ENCODE measurements around the gene SLC66A2.

SLC66A2 gene

DNA sequence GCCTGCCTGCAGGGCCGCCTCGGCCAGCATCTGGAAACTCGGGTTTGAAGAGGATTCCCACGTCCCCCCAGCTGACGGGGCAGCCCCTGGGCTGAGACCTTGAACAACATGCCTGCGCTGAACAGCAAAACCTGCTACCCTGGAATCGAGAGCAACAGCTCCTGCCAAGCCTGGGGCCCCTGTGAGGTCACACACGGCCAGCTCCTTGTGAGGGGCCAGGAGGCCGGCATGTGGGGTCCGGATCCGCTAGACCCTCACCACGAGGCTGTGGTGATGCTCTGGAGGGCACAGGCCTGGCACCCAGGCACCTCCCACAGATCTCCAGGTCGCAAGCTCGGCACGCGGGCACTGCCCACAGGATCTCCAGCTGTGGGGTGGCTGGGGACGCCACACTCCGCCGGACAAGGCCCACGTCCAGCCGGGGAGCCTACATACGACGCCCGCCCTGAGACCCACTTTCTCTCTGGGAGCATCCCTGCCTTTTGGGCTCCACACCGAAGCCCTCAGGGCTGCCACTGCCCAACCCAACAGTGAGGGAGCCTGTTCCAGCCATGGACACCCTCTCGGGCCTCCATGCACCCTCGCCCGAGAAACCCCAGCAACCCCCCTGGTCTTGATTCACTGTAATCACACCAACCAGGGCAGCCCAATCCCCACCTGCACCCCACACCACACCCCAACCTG, 34.1 kb downstream of the SLC66A2 start:
- ATAC-seq: no peak

DNA sequence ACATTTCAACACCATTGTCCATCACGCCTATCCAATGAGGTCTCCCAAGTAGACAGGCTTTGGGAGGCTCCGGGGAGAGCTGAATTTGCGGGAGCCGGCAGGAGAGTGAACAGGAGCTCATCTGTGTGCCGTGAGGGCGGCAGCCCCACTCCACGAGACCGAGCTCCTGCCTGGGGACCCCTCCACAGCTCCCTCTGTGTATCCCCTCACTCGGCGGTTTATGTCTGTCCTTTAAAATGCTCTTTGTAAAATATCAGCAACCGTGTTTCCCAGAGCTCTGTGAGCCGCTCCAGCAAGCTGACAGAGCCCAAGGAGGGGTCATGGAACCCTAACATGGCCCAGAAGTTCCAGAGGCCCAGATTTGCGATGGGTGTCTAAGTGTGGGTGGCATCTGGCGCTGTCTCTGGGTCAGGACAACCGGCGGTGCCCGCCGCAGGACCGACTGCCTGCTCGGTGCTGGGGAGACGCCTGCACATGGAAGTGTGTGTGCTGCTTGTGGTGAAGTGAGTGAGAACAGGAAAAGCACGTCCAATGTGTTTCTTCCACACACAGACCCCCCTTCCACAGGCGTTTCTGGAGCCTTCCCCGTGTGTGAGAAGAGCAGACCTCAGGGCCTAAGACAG, 34.8 kb downstream of the SLC66A2 start:
- ATAC-seq: no peak

DNA sequence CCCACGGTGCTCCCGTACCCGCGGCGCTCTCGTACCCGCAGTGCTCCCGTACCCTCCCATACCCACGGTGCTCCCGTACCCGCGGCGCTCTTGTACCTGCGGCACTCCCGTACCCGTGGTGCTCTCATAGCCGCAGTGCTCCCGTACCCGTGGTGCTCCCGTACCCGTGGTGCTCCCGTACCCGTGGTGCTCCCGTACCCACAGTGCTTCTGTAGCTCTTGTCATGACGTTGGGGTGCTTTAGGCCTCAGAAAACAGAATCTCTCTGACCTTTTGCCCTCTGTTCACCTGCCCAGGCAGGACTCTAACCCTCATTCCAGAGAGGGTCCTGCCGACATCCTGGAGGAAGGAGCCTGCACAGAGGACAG, 35.3 kb downstream of the SLC66A2 start:
- ATAC-seq: no peak

DNA sequence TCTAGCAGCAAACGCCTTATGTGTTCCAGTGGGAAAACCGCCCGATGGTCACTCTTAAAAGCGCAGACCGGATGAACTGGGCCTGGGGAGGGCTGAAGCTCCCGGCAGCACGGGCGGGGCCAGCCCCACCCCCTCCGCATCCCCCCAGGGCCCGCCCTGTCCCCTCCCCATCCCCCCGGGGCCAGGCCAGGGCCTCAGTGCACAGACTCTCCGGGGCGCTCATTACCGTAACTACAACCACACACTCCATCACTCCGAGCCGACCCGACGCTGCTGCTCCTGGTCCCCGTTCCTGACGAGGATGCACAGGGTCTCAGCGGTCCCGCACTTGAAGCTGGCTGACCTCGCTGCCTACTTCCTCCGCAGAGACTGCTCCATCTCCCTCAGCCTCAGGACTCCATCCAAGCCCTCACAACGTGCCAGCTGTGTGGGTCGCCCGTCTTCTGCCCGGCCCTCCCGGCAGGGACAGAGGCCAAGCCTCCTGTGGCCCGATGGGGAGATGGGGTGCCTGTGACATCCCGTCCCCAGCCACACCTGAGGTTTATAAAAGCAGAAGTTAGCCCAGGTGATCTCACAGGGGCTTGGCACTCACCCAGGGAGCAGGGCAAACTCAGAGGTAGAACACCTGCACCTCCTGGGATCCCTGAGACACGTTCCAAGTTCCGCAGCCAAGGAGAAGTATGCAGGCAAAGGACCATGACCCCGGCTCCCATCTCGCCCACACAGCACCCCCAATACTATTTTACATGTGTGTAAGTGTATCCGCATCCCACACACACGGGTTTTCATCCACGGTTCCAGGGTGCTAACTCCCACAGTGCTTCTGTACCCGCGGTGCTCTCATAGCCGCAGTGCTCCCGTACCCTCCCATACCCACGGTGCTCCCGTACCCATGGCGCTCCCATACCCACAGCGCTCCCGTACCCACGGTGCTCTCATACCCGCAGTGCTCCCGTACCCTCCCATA, 36.0 kb downstream of the SLC66A2 start:
- no peak for ATAC-seq

DNA sequence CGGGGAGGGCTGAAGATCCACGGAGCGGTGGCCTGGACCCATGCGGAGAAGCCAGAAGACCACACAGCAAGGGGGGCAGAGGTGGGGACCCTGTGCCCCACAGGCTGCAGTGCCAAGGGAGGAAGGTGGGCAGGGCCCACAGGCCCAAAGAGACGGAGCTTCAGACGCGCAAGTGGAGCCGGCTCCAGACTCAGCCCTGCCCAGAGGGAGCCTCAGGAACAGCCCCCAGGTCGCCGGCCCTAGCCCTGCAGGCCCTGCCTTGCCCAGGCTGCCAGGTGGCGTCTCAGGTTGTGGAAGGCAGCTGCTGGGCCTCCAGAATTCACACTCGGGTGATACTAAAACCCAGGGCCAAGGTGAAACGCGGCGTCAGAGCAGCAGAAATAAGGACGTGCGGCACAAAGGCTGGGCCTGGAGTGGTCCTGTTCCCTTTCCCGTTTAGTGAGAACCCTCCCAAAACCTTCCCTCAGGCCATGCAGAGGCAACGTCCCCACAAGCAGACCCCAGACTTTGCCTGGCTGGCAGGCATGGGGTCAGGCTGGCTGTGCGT, 36.8 kb downstream of the SLC66A2 start:
- ATAC-seq: no peak

DNA sequence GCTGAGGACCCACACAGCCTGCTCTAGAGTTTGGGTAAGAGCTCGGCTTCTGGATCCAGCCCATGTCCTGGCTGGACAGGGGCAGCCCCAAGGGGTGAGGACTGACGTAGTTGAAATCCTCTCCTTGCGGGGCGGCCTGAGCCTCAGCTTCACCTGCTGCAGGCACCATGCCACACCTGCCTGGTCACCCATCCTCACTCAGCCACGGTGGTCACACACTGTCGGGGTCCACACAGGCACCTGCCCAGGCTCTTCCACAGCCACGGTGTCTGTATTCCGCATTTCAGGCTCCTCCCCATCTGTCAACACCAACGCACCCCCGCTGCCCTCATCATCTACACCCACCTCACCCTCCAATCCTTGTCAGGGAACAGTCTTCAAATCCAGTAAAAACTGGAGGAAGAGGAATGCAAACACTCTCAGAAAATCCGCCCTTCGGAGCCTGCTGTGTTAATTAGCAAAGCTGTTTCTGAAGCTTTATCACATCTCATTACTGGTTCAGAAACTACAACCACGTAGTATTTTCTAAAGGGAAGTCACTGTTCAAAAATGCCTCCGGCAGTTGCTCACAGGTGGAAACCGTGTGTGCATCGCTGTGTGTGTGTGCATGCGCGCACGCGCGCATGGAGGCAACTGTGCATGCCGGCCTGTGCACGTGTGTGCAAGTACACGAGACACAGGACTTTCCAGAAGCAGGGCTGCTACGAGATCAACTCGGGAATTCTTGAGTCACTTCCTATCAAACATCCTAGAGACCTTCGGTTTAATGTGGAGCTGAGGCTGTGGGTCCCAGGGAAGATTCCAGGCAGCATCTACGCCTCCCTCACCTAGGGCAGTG, 38.2 kb downstream of the SLC66A2 start:
- ATAC-seq: no peak

DNA sequence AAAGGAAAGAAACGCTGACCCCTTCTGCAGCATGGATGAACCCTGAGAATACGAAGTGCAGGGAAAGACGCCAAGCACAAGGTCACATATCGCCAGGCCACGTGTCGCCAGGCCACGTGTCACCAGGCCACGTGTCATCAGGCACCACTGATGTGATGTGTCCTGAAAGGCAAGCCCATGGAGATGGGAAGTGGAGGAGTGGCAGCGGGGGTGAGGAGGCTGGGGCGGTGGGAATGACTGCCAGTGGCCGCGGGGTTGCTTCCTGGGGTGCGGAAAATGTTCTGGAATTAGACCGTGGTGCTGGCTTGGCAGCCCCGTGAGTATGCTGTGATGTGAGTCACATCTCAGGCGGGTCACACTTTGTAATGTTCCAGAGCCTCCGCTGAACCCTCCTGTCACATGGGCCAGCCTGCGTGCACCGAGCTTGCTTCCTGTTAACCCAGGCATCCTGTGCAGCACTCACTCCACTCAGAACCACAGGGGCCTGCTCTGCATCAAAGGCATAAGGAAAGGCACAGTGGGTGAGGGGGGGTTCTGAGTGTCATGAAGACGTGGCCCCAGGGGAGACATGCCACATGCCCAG, 39.0 kb downstream of the SLC66A2 start:
- no peak for ATAC-seq

DNA sequence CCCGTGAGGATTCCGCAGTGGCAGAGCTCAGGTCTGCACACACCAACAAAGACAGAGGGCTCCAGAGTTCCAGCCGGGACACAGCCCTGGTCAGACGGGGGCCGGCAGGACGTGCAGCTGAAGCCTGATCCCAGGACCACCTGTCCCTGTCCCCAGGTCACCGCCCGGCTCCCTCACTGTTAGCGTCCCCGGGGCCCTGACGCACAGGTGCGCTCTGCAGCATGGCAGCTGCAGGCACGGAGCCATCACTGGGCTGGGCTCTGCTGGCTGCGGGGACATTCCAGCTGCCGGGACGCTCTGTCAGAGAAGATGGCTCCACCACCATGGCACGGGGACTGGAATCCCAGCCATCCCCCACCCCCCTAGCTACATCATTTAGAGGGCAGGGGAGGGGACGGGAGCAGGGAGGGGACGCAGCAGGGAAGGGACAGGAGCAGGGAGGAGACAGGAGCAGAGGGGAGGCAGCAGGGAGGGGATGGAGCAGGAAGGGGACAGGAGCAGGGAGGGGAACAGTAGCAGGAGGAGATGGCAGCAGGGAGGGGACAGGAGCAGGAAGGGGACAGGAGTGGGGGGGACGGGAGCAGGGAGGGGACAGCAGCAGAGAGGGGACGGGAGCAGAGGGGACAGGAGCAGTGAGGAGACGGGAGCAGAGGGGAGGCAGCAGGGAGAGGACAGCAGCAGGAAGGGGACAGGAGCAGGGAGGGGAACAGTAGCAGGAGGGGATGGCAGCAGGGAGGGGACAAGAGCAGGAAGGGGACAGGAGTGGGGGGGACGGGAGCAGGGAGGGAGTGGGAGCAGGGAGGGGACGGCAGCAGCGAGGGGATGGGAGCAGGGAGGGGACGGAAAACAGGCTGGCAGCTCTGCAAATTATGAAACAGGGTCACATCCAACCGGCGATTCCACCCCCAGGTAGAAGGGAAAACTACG, 39.8 kb downstream of the SLC66A2 start:
- ATAC-seq: no peak

DNA sequence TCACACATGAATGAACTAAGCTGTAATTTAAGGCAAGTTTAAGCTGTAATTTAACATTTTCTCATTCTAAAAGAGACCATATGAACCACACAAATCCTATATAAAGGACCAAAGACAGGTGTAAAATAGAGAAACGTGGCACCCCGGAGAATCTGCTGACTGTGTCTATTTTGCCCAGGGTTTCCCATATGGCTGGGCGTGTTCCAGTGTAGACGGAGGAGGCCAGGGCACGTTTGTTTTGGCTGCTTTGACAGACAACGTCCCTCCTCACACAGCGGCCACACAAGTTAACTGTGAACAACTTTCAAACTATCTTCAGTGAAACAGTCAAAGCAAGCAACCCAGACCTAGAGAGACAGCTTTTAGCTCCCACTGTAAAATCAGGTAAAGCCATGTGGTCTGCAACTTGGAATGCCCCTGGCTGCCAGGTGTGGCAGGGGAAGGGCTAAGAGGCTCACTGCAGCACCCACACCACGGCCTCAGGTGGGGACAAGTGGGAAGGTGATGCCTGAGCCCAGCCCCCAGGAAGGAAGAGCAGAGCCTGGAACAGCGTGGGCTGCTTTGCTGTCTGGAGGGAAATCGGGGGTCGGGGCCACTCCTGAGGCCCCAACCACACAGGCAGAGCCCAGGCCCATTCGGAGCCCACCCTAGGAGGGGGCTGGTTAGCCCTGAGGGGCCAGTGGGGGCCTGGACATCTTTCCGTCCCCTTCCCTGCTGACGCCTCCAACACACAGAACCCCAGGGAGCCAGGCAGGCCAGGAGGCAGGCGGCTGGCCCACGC, 40.7 kb downstream of the SLC66A2 start:
- ATAC-seq: no peak

DNA sequence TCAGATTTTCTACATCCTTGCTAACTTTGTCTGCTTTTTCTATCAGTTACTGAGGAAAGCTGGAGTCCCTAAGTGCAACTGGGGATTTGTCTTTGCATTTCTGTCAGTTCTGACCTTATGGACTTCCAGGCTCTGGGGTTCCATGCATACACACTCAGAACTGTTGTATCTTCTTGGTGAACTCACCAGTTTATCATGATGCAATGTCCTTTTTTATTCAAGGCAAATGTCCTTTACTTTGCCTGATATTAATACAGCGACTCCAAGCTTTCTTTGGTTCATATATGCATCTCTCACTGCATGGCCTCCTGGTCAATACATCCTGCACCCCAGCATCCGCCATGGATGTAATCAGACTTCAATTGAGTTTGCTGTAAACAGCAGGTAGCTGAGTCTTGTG, 44.7 kb downstream of the SLC66A2 start:
- ATAC-seq: no peak

DNA sequence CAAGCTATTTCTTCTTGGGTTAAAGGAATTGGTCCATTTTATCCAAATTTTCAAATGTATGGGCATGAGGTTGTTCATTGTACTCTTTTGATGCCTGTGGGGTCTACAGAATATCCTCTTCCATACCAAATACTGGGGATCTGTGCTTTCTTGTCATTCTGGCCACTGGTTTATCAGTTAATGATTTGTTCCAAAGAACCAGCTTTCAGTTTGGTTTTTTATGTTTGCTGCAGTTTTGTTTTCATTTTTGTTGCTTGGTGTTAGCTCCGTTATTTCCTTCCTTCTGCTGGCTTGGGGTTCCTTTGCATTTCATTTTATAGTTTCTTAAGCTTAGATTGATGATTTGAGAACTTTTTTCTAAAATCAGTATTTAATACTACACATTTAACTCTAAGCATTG, 45.5 kb downstream of the SLC66A2 start:
- no peak for ATAC-seq

DNA sequence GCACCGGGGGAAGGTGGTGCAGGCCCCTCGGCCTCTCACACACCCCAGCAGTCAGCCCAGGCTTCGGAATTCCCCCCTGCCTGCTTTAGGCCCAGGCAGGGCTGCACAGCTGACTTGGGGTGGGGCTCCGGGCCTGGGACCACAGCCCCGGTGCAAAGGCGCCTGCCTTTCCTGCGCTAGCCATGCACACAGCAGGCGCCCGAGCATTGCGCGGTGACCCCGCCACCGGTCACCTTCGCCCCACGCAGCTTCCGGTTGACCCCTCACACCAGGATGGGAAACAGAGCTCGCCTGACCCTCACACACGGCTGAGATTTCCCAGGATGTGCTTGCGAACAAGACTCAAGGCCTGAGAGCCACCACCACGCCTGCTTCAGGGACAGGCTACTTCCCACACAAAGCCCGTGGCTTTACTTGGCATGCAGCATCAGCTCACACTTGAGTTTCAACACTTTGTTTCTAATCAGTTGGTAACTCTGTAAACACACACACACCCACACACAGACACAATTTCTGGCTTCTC, 46.0 kb downstream of the SLC66A2 start:
- no peak for ATAC-seq

DNA sequence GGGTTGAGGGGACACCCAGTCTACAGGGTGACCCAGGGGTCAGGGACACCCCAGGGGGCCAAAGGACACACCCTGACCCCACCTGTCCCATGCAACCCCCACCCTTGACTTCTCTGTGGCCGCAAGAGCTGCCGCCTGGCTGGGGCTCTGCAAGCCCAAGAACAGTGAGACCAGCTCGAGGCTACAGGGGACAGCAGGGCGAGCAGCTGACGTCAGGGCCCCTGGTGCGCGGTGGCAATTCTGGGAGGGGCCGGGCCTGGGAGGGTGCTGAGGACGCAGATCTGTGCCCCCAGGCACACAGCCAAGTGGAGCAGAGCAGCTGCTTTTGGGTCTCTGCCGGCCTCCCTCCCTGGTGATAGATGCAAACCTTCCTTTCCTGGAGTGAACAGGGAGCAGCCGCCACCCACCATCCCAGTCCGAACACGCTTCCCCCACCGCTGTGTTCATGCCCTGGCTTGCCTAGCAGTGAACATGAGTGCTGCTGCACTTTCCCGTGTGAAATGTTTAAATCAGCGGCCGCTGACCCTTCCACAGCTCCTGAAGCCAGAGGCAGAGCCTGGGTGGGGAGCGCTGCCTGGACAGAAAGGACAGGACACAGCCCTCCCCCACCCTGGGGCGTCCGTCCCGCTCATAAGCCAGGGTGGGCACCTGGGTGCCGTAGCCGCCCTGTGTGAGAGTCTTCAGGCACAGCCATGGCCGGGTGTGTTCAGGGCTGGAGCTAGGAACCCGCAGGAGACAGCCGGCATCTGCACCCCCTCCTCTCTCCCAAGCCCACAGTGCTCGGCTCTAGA, 46.9 kb downstream of the SLC66A2 start:
- no peak for ATAC-seq

DNA sequence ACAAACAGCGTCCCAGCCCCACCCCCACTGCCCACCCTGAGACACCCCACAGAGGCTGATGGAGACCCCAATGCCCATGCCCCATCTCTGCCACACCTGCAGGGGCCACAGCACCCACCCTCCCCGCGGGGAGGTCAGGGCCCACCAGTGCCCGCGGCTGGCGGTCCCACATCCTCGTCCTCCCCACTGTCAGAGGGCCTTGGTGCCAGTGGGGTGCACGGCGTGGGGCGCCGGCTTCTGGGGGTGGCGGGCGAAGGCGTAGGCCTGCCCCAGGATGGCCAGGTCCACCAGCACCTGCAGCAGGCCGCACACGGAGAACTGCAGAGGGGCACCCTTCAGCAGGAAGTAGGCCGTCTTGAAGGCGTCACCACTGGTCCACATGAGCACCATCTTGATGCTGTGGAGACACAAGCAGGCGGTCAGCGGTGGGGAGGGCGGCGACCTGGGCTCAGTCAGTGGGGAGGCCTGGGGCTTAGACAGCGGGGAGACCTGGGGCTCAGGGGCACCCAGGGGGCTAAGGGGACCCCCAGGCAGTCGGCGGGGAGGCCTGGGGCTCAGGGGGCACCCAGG, 47.6 kb downstream of the SLC66A2 start:
- ATAC-seq: no peak

DNA sequence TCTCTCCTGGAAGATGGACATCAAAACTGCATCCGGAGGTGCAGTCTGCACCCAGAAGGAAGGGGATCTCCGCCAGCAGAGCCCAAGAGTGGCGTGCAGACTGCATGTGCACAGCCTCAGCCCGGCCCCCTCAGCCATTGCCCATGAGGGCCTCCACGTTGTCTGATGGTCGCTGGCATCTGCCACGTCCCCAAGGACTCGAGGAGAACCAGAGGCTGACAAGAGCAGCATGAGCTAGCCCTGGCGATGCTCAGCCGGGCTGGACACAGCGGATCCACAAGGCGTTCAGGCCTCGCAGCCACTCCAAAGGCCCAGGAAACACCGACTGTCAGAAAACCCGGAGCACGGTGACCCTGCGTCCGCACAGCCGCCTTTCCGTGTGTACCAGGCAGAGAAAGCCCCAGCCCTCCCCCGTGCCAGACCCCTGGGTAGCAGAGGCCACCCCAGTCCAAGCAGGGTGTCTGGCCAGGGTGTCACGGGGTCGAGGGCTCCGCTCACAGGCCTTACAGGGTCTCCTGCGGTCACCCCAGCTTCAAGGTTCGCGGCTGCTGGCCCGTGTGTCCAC, 48.3 kb downstream of the SLC66A2 start:
- ATAC-seq: no peak

DNA sequence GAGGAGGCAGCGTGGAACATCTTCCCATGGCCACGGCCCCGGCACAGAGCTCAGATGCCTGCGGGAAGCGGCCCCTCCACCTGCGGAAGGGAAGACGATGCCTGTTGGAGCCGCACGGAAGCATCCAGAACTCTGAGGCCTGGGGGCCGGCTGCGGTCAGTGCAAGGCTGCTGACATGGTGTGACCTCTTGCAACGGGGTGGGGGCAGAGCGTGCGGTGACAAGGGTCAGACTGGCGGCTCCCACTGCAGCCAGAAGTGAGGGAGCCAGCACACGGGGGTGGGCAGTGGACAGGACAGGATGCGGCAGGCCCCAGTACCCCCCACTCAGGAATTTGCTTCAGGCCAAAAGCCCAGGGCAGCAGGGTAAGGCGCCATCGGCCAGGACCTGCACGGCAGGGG, 48.8 kb downstream of the SLC66A2 start:
- no peak for ATAC-seq

DNA sequence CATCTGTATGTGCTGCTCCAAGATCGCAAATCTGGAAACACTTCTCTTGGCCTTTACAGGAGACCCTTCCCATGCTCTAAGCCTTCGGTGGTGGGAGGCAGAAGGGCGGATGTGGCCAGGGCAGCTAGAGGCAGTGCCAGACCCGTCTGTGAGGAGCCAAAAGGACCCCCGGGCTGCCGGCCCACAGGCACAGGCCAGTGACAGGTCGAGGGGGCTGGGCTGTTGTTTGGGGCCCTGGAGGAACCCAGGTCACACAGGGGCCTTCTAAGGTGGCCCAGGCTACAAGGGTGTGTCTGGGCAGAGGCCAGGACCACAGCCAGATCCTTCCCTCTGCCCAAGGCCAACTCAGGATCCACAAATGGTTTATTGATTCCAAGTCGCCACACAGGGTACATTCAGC, 49.4 kb downstream of the SLC66A2 start:
- no peak for ATAC-seq

DNA sequence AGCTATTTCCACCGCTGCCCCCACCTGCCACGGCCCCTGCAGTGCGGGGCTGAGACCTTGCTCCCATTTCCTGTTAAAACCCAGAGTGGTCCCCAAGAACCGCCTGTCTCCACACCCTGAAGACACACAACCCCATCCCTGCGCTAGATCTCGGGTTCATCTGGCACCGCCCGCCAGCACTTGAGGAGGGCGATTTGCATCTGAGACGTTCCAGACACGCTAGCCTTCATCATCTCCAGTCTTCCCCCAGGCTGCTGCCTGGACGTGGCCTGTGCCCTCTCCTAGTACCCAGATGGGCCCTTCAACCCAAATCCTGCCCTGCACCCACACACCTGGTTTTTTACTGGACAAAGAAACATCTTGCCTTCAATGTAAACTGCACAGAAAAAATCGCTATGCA, 49.8 kb downstream of the SLC66A2 start:
- no peak for ATAC-seq

Measured in activated CD4-positive, CD25-positive, alpha-beta regulatory T cell treated with anti-CD3 and anti-CD28 coated beads, Interleukin-2, amount 50 U/mL, for 24 hours (primary cell).